GM12874 (cell line): Measurements from ENCODE around the gene KRT5.

Experiments used
- CTCF ChIP-seq: IDR thresholded peaks from 2 replicates; pipeline ENCODE4 v1.5.1; 2011; ENCODE audit warnings: low read depth, mild to moderate bottlenecking, control low read depth, low read length, moderate library complexity; ENCODE audit not compliant: insufficient read depth

The KRT5 gene

GRCh38 chr12:52506858-52507715, 13.1 kb downstream of the KRT5 start:
- peak; percentile 38; the same call in 1 of the 2 replicates for TF ChIP-seq CTCF

GRCh38 chr12:52502877-52503276, 17.3 kb downstream of the KRT5 start:
- no peak for TF ChIP-seq CTCF

GRCh38 chr12:52501490-52501889, 18.7 kb downstream of the KRT5 start:
- TF ChIP-seq CTCF: no peak

GRCh38 chr12:52499806-52500560, 20.2 kb downstream of the KRT5 start:
- no peak for TF ChIP-seq CTCF

- no peak for TF ChIP-seq CTCF
These were observed 21.2 kb downstream of the KRT5 start for GRCh38 chr12:52498946-52499345.

- TF ChIP-seq CTCF: no peak
These were observed 22.2 kb downstream of the KRT5 start for GRCh38 chr12:52497975-52498374.

GRCh38 chr12:52496590-52497071, 23.6 kb downstream of the KRT5 start:
- no peak for TF ChIP-seq CTCF
